GM21528 (cell line): ENCODE results near the gene FRMD3.

Experiments
- ATAC-seq: cut with Tn5 transposase; IDR thresholded peaks from one replicate; pipeline ENCODE4 v1.9.1; 2021; ENCODE audit warnings: mild to moderate bottlenecking, moderate library complexity; ENCODE audit not compliant: unreplicated experiment, low FRiP score

The FRMD3 gene

GRCh38 chr9:83538172-83538889 lies at the start of gene FRMD3:
Gene FRMD3 (minus strand): TSS chr9:83538401. CDS start chr9:83538231, 170 bp downstream.
- peak; percentile 52 for ATAC-seq

GRCh38 chr9:83584995-83585394 lies 46.8 kb upstream of the FRMD3 start:
- ATAC-seq, result no peak

- peak; percentile 58 for ATAC-seq
Measured at GRCh38 chr9:83583151-83584014, 45.2 kb upstream of the FRMD3 start.

- ATAC-seq, result no peak
Measured at GRCh38 chr9:83582029-83582428, 43.8 kb upstream of the FRMD3 start.

GRCh38 chr9:83574482-83574881 lies 36.3 kb upstream of the FRMD3 start:
- no peak for ATAC-seq

GRCh38 chr9:83572524-83572923 lies 34.3 kb upstream of the FRMD3 start:
- no peak for ATAC-seq

- ATAC-seq, result no peak
Measured at GRCh38 chr9:83570359-83570758, 32.2 kb upstream of the FRMD3 start.

GRCh38 chr9:83569326-83569725 lies 31.1 kb upstream of the FRMD3 start:
- ATAC-seq, result no peak

- no peak for ATAC-seq
Measured at GRCh38 chr9:83563360-83563759, 25.2 kb upstream of the FRMD3 start.

- ATAC-seq, result no peak
Measured at GRCh38 chr9:83560169-83560826, 22.1 kb upstream of the FRMD3 start.

- no peak for ATAC-seq
Measured at GRCh38 chr9:83557771-83558170, 19.6 kb upstream of the FRMD3 start.

- no peak for ATAC-seq
Measured at GRCh38 chr9:83557317-83557716, 19.1 kb upstream of the FRMD3 start.

- ATAC-seq, result no peak
Measured at GRCh38 chr9:83554278-83554677, 16.1 kb upstream of the FRMD3 start.

GRCh38 chr9:83544002-83544698 lies 5.9 kb upstream of the FRMD3 start:
- peak; percentile 86 for ATAC-seq

GRCh38 chr9:83538890-83539238 lies 663 bp upstream of the FRMD3 start:
- no peak for ATAC-seq

- ATAC-seq, result no peak
Measured at GRCh38 chr9:83537331-83538171, 650 bp downstream of the FRMD3 start.

GRCh38 chr9:83536332-83536731 lies 1.9 kb downstream of the FRMD3 start:
- ATAC-seq, result no peak

GRCh38 chr9:83535736-83536135 lies 2.5 kb downstream of the FRMD3 start:
- no peak for ATAC-seq

- ATAC-seq, result no peak
Measured at GRCh38 chr9:83533296-83533695, 4.9 kb downstream of the FRMD3 start.

- ATAC-seq, result no peak
Measured at GRCh38 chr9:83526901-83527300, 11.3 kb downstream of the FRMD3 start.
